CD1c-positive myeloid dendritic cell (primary cell): Measurements from ENCODE around the gene BICD1.
A peak's percentile ranks its signal among the peaks of the same experiment; 100 is the strongest.

Experiments
- DNase-seq: peaks from one replicate; pipeline ENCODE4 v3.0.0-alpha.2; 2016; ENCODE audit errors: extremely low spot score

Gene BICD1

DNA sequence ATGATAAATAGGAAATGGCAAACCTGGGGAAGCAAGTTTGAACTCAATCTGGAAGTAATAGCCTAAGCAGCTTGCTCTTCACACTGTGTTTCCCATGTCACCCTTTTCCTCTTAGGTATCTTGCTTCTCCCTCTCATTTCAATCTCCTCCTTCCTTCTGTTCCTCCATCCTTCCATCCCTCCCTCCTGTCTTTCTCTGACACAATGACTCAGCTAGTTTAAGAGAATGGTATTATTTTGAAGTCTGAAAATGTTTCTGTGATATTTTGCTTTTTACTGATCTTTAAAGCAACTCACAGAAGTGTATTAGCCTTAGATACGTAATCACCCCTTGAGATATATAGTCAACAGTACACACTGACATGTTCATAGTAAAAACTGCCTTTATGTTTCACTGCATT is 236.8 kb downstream of the BICD1 start:
- no peak for DNase-seq

DNA sequence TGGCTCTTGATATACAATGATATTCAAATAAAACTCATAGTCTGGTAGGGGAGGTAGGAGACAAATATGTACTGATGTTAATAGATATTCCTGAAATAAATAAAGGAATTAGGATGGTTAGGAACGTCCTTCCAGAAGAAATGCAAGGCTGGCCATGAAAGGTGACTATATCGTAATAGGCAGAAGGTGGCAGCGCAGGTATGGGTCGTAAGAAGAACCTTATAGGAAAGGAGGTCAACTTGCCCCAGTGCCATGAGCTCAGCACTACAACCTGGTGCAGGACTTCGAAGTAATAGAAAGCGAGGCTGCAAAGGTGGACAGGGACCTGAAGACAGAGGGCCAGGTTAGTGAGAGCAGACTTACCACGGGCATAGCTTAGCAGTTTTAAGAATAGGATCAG is 237.4 kb downstream of the BICD1 start:
- DNase-seq: no peak

DNA sequence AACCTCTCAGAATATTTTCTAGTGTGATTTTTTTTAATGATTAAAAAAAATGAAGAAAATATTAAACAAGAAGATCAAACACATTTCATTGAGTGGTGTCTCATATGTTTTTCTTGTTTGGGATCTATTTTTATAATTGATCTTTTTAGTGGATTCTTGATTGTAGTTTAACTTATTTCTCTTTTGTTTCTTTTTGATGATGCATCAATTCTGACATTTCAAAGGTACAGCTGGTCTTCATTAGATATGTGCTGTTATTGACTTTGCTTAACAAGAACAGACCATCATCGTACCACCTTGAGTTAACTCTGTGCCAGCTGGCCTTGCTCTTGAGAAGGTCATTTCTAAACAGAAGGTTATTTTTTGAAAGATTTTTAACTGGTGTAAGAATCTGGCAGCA is 246.9 kb downstream of the BICD1 start:
- no peak for DNase-seq

DNA sequence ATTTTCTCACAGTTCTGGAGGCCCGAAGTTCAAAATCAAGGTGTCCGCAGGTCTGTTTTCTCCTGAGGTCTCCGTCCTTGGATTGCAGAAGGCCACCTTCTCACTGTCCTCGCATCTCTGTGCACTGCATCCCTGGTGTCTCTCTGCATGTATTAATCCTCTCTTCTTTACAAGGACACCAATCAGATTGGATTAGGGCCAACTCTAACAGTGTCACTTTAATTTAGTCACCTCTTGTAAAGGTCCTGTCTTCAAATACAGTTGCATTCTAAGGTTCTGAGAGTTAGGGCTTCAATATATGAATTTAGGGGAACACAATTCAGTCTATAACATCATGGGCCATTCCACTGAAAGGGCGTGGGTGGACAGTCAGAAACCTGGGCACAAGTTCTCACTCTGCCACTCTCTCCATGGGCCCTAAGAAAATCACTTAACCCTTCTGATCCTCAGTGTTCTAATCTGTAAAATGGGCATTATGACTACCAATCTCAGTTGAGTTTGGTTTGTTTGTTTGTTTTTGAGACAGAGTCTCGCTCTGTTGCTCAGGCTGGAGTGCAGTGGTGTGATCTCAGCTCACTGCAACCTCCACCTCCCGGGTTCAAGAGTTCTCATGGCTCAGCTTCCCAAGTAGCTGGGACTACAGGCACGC is 251.1 kb downstream of the BICD1 start:
- no peak for DNase-seq

DNA sequence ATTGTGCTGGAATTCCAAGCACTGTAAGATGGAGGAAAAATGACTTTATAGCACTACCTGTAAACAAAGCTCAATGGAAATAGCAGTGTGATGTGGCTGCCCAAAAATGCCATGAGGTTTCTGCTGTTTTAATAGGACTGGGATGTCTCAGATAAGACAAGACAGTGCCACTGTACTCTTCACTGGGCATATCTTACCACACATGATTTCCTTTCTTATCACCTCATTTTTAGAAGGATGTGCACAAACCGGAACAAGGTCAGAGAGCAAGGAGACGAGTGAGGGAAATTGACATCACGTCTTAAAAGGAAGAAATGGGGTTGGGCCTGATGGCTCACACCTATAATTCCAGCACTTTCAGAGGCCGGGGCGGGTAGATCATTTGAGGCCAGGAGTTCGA is 254.3 kb downstream of the BICD1 start:
- DNase-seq: no peak

DNA sequence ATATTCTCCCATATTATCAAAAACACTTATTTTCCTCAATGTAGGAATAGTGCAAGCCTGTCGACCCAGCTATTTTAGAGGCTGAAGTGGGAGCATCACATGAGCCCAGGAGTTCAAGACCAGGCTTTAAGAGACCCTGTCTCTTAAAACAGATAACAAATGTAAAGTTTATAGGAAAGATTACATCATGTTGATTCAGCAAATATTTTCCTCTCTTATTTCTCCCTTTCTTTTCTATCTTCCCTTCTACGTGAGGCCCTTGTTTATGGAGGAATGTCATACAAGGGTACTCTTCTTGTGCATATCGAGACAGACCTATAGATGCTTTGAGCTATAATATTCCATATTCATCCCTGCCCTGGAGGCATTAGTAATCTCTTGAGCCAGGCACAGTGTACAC is 256.2 kb downstream of the BICD1 start:
- DNase-seq: no peak

DNA sequence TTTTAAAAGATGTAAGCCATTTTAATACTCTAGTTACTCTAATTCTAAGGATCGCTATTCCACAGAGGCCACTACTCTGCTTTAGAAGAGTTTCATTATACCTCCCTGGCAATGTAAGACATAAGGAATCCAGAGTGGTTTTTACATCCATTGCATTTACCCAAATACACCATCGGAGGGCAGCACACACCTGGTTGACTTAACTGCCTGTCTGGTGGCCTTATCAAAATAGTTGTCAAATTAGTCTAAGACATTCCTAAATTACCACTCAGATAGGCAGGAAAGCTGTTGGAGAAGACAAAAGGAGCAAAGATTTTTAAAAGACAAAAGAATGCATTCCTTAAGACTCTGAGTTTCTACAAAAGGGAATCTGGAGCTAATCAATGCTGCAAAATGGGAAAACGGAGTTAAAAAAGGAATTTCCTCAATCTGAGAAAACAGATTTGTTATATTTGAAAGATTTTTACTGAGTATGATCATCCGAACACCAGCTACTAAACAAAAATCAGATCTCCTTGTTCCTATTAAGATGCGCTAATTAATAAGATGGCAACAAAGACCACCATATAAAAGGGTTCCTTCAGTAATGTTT is 258.9 kb downstream of the BICD1 start:
- peak; percentile 75 for DNase-seq

DNA sequence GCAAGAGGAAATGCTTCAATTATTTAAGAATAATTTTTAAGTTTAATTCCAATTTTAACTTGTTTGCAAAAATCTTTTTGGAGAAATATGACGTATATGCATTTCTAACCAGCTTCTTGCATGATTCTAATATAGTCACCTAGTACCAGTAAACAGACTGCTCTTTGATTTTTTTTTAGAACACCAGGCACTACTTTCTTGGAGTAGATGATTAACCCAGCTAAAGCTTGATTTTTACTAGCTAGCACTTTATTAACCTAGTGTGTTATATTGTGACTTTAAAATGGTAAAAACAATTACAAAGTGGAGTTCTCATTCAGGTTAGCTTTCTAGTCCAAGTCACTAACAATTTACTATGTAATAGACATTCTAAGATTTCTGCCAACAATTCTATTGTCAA is 260.1 kb downstream of the BICD1 start:
- DNase-seq: no peak

DNA sequence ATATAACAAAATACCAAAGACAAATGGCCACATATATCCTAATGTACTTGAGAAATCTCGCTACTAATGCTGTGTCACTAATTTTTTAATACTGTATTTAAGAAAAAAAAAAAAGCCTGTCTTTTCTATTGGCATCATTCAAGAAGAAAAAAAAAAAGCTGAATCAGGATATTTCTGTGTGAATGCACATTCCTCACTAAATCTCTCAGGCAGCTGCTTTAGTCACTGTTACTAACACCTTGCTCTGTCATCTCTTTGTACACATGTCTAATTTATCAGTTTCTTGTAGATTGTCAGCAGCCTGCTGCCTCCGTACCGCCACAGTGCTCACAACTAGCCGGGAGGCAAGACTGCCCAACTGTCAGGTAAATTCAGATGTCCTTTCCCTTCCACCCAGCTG is 260.7 kb downstream of the BICD1 start:
- DNase-seq: no peak

DNA sequence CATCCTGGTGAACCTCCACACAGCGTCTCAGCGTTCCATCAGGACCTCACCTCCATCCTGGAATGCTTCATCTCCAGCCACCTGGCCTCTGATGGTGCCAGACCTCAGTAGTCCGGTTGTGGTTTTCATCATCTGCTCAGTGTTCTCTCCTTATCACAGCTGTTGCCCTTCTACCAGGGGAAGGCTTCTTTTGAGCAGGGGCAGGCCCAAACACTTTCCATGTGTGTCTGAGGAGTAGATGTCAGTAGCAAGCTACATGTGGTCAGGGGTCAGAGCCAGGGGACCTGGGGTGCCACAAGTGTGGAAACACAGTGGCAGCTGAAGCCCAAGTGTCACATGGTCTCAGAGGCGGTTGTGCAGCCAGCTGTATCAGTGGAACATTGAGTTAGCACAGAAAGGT is 262.6 kb downstream of the BICD1 start:
- no peak for DNase-seq

DNA sequence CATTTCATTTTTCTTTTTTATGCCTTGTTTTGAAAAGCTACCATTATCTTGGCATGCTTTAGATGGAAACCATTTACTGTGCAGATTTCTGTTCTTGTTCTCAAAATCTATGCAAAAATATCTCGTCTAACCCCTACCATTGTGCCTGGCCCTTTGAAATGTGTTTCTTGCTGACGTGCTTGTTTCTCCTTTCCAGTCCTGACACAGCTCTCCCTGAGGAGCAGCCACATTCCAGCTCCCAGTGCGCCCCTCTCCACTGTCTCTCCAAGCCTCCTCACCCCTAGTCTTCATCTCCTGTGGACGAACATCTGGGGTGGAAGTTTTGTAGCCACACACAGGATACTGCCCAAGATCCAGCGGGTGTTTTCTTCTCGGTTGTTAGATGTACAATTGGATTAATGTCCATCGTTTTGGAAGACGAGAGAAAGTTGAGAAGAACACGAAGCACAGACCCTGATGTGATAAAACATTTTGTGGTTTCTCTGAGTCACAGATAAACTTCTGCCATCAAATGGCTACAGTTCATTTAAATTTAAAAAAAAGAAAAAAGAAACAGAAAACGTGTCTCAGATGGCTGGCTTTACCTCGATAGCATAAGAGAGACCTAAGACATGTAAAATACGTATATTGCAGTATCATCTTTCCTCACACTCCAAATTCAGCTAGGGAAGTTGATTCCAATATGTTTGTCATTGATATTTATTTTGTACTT is 270.9 kb downstream of the BICD1 start:
- DNase-seq: no peak

DNA sequence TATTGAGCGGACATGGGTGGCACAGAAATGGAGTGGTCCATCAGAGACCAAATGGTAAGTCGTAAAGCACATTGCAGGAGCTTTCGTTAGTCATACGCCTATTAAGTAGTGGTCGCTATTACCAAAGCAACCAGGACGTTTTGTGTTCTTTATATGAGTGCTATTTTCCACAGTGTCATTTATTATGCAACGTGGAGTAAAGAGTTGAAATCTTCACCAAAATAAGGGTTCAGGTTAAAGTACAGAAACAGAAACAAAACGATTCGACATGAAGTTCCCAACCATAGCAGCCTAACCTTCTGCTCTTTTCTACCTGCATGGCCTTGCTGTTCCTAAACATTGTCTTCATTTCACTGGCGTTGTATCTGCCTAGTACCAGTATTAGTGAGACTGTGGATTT is 272.6 kb downstream of the BICD1 start:
- no peak for DNase-seq

DNA sequence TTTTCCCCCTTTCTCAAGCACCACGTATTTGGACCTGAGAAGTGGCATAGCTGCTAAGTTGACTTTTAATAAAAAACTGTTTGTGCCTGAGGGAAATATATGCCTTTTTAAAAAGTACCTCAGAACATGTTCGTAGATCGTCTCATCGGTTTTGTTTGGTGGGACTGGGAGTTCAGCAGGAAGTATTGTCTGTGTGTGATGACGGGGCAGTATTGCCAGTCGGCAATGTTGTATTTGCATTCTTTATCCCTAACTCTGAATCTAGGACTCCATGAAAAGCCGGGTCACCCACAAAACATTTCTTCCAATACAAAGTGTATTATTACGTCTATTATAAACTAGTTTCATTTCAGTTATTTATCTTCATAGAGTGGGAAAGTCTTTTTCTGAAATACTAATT is 273.0 kb downstream of the BICD1 start:
- no peak for DNase-seq

DNA sequence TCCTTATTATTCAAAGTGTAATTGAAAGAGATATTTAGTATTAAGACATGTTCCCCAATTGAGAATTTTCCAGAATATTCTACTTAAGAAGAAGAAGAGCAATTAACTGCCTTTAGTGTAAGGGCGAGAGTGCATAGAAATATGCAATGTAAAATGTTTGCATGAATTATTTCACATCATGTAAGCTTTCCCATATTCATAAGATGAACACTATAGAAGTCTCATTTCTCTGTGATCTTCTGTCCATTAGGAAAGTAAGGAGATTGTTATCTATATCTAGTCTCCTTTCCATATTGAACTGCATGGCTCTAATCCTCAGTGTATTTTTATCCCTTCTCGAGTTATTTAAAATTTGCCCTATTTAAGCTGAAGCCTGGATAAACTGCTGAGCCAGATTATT is 275.6 kb downstream of the BICD1 start:
- DNase-seq: no peak

DNA sequence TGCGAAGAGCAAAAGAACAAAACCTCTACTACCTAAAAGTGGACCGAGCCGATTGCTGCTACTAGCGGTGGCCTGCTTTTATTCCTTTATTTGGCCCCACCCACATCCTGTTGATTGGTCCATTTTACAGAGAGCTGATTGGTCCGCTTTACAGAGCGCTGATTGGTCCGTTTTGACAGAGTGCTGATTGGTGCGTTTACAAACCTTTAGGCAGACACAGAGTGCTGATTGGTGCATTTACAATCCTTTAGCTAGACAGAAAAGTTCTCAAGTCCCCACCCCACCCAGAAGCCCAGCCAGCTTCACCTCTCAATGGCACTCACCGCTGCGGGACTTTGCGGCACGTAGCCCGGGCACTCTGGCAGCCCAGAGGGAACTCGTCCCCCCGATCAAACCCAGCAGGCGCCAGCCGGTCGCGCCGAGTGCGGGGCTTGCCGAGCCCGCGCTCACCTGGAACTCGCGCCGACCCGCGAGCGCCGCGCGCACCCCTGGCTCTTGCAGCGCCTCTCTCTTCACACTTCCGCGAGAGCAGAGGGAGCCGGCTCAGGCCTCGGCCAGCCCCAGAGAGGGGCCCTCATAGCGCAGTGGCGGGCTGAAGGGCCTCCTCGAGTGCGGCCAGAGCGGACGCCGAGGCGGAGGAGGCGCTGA is 284.0 kb downstream of the BICD1 start:
- no peak for DNase-seq

DNA sequence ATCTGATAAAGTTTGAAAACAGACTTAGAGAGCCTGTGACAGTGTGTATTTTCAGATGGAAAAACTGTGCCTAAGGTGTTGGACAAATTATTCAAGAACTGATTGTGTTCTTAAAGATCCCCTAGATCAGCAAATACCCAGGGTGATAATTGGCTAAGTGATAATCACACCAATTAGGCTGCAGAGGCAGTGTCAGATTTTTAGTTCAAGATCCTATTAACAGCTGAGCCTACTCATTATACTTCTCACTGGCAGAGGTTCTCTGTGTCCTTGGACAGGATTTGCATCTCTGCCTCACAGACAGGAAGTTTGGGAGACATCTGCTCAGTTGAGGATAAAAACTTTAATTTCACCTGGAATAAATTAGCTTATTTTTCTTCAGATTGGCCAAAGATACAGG is 288.4 kb downstream of the BICD1 start:
- DNase-seq: no peak

DNA sequence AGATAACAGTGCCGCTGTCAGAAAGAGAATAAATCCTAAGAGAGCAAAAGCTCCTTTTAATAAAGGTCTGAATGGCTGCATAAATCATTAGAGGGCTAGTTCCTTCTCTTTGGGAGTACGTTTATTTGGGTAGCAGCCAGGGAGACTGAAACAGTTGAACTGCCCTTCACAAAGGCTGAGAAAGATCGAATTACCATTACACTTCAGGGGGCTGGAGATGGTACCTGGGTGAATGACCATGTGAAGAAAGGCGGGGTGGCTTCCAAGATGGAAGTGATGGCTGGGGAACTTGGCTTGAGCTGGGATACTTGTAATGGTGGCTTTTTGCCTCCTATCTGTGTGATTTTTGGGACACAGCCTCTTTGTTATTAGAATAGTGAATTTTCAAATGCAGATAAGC is 291.0 kb downstream of the BICD1 start:
- DNase-seq: no peak

DNA sequence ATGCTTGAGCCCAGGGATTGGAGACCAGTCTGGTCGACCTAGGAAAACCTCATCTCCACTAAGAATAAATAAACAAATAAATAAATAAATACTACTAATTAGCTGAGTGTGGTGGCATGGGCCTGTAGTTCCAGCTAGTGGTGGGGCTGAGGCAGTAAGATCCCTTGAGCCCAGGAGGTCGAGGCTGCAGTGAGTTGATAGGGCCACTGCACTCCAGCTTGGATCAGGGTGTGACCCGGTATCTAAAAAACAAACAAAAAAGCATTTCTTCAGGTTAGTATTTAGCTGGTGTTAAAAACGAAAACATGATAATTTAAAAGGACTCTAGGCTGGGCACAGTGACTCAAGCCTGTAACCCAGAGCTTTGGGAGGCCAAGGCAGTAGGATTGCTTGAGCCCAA is 291.5 kb downstream of the BICD1 start:
- no peak for DNase-seq

DNA sequence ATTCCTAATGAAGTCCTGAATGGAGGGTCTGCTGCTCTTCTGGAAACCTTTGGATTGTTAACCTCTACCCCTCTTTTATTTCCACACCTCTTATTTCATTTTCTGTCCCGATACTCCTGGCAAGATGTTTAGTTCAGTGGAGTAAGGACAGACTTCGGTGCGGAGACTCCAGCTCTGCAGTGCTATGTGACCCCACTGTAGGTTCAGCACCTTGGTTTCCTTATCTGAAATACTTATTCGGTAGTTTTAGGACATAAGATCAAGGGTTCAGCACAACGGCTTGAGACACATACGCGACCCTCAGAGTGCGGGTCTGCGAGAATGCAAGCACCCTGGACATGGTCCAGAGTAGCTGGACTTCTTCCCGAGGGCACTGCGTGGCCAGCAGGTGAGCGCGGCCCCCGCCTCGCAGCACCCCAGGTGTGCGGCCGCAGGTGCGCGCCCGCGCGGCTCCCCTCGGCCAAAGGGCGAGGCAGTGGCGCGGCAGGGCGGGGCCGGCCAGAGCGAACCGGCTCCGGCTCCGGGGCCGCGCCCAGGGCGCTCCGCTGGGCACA is 292.2 kb downstream of the BICD1 start:
- no peak for DNase-seq

DNA sequence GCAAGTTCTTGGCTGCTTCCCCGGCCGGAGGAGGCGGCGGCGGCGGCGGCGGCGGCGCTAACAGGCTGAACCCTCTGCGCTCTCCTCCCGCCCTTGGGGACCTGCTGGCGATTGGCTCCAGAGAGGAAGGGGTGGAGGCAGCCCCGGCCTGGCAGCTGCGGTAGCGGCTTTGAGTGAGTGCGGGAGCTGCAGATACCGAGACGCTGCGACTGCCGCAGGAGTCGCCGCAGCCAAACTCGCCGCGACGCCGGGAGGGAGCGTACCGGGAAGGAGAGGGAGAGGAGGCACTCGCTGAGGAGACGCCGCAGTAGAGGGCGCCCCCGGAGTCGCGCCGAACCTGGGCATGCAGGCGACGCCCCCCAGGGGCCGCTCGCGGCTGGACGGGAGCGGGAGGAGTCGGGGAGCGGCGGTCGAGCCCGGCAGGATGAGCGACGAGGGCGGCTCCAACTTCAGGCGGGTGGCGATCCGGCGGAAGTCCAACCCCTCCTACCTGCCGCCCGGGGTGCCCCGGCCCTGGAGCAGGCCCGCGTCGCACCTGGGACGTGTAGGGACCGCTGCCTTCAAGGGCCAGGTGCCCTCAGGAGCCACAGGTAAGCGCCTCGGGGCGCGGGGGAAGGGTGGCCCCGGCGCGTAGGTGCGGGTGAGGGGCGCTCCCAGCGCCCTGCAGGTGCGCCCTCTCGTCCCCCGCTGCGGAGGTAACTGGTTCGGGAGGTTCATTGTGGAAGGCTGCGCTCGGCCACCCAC is 292.9 kb downstream of the BICD1 start, which contains the start of gene FGD4:
FGD4 (plus strand) TSS at position 189 of the 744 bp plus-strand sequence.
- DNase-seq: peak; percentile 83

DNA sequence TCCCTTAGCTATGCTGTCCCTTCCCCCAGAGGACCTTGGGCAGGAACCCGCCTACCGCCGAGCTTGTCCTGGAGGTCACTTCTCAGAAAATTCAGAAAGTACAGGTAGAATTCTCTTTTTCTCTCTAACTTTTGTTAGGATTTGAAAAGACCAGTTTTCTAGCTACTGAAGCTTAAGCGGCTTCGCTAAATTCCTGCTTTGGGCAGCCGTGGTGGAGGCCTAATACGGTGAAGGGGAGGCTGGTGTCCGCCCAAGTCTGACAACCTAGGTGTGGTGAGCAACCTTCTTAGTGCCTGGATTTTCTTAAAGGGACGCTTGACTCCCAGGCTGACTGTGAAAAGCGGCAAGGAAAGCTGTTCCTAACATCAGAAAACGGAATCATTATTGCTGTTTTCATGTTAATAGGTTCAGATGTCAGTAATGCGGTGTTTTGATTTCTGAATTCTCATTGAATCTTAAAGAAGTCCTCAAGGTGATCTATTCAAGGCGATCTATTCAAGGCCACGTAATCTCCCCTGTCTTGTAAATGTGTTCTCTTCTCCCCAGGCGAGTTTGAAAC is 293.5 kb downstream of the BICD1 start:
- DNase-seq: no peak

DNA sequence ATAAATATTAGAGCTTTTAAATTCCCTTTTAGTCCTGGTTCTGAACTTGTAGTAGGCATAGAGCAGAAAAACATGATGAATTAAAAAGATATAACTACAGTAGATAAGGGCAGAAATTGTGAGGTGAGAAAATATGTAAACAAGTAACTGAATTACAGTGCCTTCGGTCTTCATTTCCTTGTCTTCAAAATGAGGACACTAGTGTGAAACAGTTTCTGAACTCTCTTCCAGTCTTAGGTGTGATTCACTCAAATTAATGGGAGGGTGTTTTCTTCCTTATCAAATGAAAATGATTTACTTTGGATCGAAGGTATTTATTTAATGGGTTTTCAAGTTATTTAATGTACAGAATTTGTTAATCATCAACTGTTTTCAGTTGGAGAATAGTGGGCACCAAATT is 294.2 kb downstream of the BICD1 start:
- DNase-seq: no peak
